Bronchial epithelial cell (primary cell): Measurements from ENCODE around the gene ANKRD44. TPM values are rescaled to one million over a fixed set of nuclear protein-coding genes. Genes with fewer than 3 reads are reported as not detected.

Experiments used
- DNase-seq: peaks from one replicate; pipeline ENCODE4 v3.0.0-alpha.2; 2010; ENCODE audit warnings: low read depth
- FAIRE-seq: peaks from 2 replicates; lab custom pipeline; 2011; peaks lifted over from hg19 to GRCh38; lab: Jason Lieb, UNC
- H3K27me3 ChIP-seq: 2 replicates; pipeline ENCODE4 v1.5.1; 2011; ENCODE audit warnings: low read length; ENCODE audit not compliant: control insufficient read depth, insufficient read depth
- H3K36me3 ChIP-seq: 2 replicates; pipeline ENCODE4 v1.5.1; 2011; ENCODE audit warnings: low read length; ENCODE audit not compliant: control insufficient read depth, insufficient read depth
- H3K4me3 ChIP-seq: 2 replicates; pipeline ENCODE4 v1.5.1; 2011; ENCODE audit warnings: mild to moderate bottlenecking, low read depth, low read length, control low read depth
- total RNA-seq: library from RNA; depleted of rRNA; stranded (reverse); fragments of >200 nt; gene quantifications from 2 replicates; pipeline ENCODE4 v1.2.1, GENCODE V29; 2014
- TF ChIP-seq, protein P1 (sequence below): IDR thresholded peaks from 2 replicates; pipeline ENCODE4 v1.5.1; 2011; ENCODE audit warnings: mild to moderate bottlenecking, moderate library complexity, low read length, control low read depth, inconsistent platforms; ENCODE audit not compliant: insufficient read depth, severe bottlenecking

Gene ANKRD44
- total RNA-seq, 1 donor from 2014 or later, result 0.26 TPM

- DNase-seq (no peak), FAIRE-seq (no peak)
- no peak overlapping the region for H3K4me3 ChIP-seq
- no peaks in the 10 kb centered on the region for H3K27me3 ChIP-seq
- no peaks in the 10 kb centered on the region for H3K36me3 ChIP-seq
- TF ChIP-seq, protein P1, sequence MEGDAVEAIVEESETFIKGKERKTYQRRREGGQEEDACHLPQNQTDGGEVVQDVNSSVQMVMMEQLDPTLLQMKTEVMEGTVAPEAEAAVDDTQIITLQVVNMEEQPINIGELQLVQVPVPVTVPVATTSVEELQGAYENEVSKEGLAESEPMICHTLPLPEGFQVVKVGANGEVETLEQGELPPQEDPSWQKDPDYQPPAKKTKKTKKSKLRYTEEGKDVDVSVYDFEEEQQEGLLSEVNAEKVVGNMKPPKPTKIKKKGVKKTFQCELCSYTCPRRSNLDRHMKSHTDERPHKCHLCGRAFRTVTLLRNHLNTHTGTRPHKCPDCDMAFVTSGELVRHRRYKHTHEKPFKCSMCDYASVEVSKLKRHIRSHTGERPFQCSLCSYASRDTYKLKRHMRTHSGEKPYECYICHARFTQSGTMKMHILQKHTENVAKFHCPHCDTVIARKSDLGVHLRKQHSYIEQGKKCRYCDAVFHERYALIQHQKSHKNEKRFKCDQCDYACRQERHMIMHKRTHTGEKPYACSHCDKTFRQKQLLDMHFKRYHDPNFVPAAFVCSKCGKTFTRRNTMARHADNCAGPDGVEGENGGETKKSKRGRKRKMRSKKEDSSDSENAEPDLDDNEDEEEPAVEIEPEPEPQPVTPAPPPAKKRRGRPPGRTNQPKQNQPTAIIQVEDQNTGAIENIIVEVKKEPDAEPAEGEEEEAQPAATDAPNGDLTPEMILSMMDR, result no peak
These were observed 180.3 kb downstream of the ANKRD44 start for GRCh38 chr2:197130318-197130717.

DNA sequence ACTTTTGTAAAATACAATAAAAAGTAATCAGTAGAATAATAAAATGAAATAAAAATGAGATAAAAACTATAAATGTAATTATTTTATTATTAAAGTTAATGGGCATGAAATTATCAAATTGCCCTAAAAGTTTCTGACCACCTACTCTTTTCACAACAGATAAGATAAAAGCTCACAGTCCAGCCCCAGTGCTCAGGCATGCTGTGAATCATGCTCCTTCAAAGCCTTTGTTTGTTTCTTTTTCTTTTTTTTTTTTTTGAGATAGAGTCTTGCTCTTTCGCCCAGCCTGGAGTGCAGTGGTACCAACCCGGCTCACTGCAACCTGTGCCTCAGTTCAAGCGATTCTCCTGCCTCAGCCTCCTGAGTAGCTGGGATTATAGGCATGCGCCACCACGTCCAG, 181.7 kb downstream of the ANKRD44 start:
- no peaks in the 10 kb centered on the region for H3K36me3 ChIP-seq
- no peak for DNase-seq
- H3K4me3 ChIP-seq, result no peak overlapping the region
- H3K27me3 ChIP-seq, result no peaks in the 10 kb centered on the region
- no peak for FAIRE-seq
- TF ChIP-seq, protein P1, result no peak

DNA sequence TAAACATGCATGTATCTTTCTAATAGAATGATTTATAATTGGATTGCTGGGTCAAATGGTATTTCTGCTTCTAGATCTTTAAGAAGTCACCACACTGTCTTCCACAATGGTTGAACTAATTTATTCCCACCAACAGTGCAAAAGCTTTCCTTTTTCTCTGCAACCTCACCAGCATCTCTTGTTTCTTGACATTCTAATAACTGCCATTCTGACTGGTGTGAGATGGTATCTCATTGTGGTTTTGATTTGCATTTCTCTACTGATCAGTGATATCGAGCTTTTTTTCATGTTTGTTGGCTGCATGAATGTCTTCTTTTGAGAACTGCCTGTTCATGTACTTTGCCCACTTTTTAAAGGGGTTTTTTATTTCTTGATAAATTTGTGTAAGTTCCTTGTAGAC, 182.5 kb downstream of the ANKRD44 start:
- H3K4me3 ChIP-seq, result no peak overlapping the region
- DNase-seq (no peak), FAIRE-seq (no peak)
- no peaks in the 10 kb centered on the region for H3K27me3 ChIP-seq
- no peaks in the 10 kb centered on the region for H3K36me3 ChIP-seq
- TF ChIP-seq, protein P1, result no peak

GRCh38 chr2:197126630-197127352, 183.8 kb downstream of the ANKRD44 start:
- Histone ChIP-seq H3K36me3 (no peaks in the 10 kb centered on the region), H3K27me3 (no peaks in the 10 kb centered on the region), H3K4me3 (no peak overlapping the region)
- FAIRE-seq (no peak), DNase-seq (no peak)
- TF ChIP-seq, protein P1, result no peak

DNA sequence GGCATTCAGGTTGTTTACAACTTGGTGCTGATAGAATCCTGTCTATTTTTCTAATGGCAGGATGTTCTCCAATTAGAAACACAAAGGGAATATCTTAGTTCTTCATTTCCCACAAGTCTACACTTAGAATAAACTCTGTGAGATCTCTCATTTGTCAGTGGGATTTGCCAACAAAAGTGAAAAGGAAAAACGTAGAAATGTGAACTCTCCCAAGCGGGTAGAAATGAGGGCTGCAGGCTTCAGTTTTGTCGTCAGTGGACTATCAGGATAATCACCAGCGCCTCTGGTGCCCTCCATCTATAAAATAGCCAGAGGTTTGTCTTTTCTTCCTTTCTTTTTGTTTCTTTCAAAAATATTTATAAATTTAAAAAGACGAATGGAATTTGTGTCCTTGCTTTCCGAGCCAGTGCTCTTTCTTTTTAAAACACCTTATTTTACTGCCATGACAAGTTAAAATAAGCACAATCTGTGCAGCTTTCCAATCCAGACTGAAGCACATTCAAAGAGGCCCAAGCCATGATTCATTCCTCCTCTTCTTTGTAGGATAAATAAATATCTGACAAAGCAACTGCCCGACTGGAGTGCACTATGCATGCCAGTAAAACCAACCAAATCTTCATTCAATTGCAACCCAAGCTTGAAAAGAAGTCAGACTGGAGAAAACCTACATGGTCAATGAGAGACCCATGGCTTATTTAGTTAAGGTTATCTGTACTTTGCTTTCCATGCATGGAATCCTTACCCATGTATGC, 185.8 kb downstream of the ANKRD44 start:
- TF ChIP-seq, protein P1, result no peak
- H3K4me3 ChIP-seq, result no peak overlapping the region
- no peak for FAIRE-seq
- DNase-seq, result no peak
- H3K36me3 ChIP-seq, result no peaks in the 10 kb centered on the region
- H3K27me3 ChIP-seq, result no peaks in the 10 kb centered on the region
